Measurements from ENCODE around the gene LRRC23. TPM values are rescaled to one million over a fixed set of nuclear protein-coding genes. Genes with fewer than 3 reads are reported as not detected.
A peak's percentile ranks its signal among the peaks of the same experiment; 100 is the strongest.

Gene LRRC23
- total and polyA plus RNA-seq, 5 donors from 2014 or later = 2.2 to 6.6 (median 4.7) TPM

DNA sequence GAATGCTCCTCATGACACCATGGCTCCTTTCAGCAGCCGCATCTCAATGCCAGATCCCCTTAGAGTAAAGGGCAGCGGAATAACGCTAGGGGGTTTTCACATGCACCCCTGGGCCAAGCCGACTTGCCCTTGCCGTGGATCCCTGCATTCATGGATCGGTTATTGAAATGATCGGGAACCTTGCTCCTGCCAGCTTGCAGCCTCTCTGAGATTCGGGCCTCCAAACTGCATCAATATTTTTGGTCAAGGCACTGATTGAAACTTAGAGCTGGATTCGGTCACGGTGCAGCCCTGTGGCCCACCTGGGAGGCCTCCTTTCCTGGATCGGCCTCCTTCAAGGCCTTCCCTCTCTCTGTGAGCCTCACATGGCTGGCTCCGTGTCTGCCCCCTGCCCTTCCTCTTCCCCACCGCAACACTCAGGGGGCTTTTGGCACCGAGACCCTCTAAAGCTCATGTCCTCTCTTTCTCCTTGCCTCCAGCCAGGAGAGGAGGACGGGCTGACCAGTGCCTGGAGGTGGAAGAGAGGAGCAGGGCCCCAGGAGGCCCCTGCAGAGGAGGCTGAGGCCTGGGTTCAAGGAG lies 48.3 kb downstream of the LRRC23 start:
- Histone ChIP-seq H3K9me3 (ENCODE audit: control insufficient read depth in 2 of 2, low read length in 2 of 2) (no peaks in the 10 kb centered on the region), H3K36me3 (ENCODE audit: control insufficient read depth, insufficient read depth, low read length) (peaks cover 27% of the 10 kb centered on the region), H3K4me3 (ENCODE audit: low read depth, low read length) (peak overlapping the region; percentile 88), H3K4me1 (ENCODE audit: control insufficient read depth, insufficient read depth, low read length, poor library complexity, severe bottlenecking) (peaks cover 95% of the 10 kb centered on the region), H3K27me3 (ENCODE audit: control insufficient read depth, insufficient read depth, low read length) (no peaks in the 10 kb centered on the region), H3K27ac (ENCODE audit: insufficient read depth, low read length, poor library complexity, severe bottlenecking) (peak overlapping the region; percentile 98)
- H3K9me3 Mint-ChIP-seq = no peaks in the 10 kb centered on the region
- peak overlapping the region; percentile 88 to 99 (median 98) for H3K4me3 Mint-ChIP-seq
- peaks cover 30% of the 10 kb centered on the region for H3K36me3 Mint-ChIP-seq
- peaks cover 8 to 81% (median 54%) of the 10 kb centered on the region in 4 donors for H3K4me1 Mint-ChIP-seq
- ATAC-seq (ENCODE audit: low read depth in 2 of 2) = no peak
- DNase-seq = no peak
- peak overlapping the region; percentile 96 to 98 (median 97) for H3K27ac Mint-ChIP-seq
- peaks cover 4% of the 10 kb centered on the region for H3K27me3 Mint-ChIP-seq

GRCh38 chr12:6953442-6954315 lies 49.1 kb downstream of the LRRC23 start:
- peak in 1 of 2 donors; percentile 25 for ATAC-seq (ENCODE audit: low read depth in 2 of 2)
- no peaks in the 10 kb centered on the region for H3K27me3 ChIP-seq (ENCODE audit: control insufficient read depth, insufficient read depth, low read length)
- H3K36me3 Mint-ChIP-seq = peaks cover 37% of the 10 kb centered on the region
- peak; percentile 65 to 74 (median 66) for DNase-seq
- peaks cover 27% of the 10 kb centered on the region for H3K36me3 ChIP-seq (ENCODE audit: control insufficient read depth, insufficient read depth, low read length)
- H3K4me3 Mint-ChIP-seq = peak overlapping the region; percentile 88 to 99 (median 98)
- no peaks in the 10 kb centered on the region for H3K9me3 ChIP-seq (ENCODE audit: control insufficient read depth in 2 of 2, low read length in 2 of 2)
- H3K27ac Mint-ChIP-seq = peak overlapping the region; percentile 96 to 98 (median 97)
- H3K9me3 Mint-ChIP-seq = no peaks in the 10 kb centered on the region
- H3K4me1 Mint-ChIP-seq = peaks cover 13 to 81% (median 57%) of the 10 kb centered on the region in 4 donors
- H3K27me3 Mint-ChIP-seq = peaks cover 4% of the 10 kb centered on the region
- H3K27ac ChIP-seq (ENCODE audit: insufficient read depth, low read length, poor library complexity, severe bottlenecking) = peak overlapping the region; percentile 98
- H3K4me3 ChIP-seq (ENCODE audit: low read depth, low read length) = peak overlapping the region; percentile 88
- H3K4me1 ChIP-seq (ENCODE audit: control insufficient read depth, insufficient read depth, low read length, poor library complexity, severe bottlenecking) = peaks cover 95% of the 10 kb centered on the region

GRCh38 chr12:6954316-6955107 lies 49.9 kb downstream of the LRRC23 start:
- Histone ChIP-seq H3K27ac (ENCODE audit: insufficient read depth, low read length, poor library complexity, severe bottlenecking) (peak overlapping the region; percentile 98), H3K9me3 (ENCODE audit: control insufficient read depth in 2 of 2, low read length in 2 of 2) (no peaks in the 10 kb centered on the region), H3K27me3 (ENCODE audit: control insufficient read depth, insufficient read depth, low read length) (no peaks in the 10 kb centered on the region), H3K4me1 (ENCODE audit: control insufficient read depth, insufficient read depth, low read length, poor library complexity, severe bottlenecking) (peaks cover 95% of the 10 kb centered on the region), H3K36me3 (ENCODE audit: control insufficient read depth, insufficient read depth, low read length) (peaks cover 27% of the 10 kb centered on the region), H3K4me3 (ENCODE audit: low read depth, low read length) (peak overlapping the region; percentile 88)
- no peak for ATAC-seq (ENCODE audit: low read depth in 2 of 2)
- H3K4me1 Mint-ChIP-seq = peaks cover 13 to 81% (median 56%) of the 10 kb centered on the region in 4 donors
- no peaks in the 10 kb centered on the region for H3K9me3 Mint-ChIP-seq
- peak overlapping the region; percentile 96 to 98 (median 97) for H3K27ac Mint-ChIP-seq
- no peaks in the 10 kb centered on the region for H3K27me3 Mint-ChIP-seq
- DNase-seq = no peak
- H3K36me3 Mint-ChIP-seq = peaks cover 42% of the 10 kb centered on the region
- peak overlapping the region; percentile 88 to 99 (median 98) for H3K4me3 Mint-ChIP-seq

GRCh38 chr12:6955108-6956020 lies 50.7 kb downstream of the LRRC23 start:
- DNase-seq (no peak), ATAC-seq (ENCODE audit: low read depth in 2 of 2) (no peak)
- Histone ChIP-seq H3K4me1 (ENCODE audit: control insufficient read depth, insufficient read depth, low read length, poor library complexity, severe bottlenecking) (peaks cover 95% of the 10 kb centered on the region), H3K4me3 (ENCODE audit: low read depth, low read length) (no peak overlapping the region), H3K36me3 (ENCODE audit: control insufficient read depth, insufficient read depth, low read length) (peaks cover 28% of the 10 kb centered on the region), H3K9me3 (ENCODE audit: control insufficient read depth in 2 of 2, low read length in 2 of 2) (no peaks in the 10 kb centered on the region), H3K27me3 (ENCODE audit: control insufficient read depth, insufficient read depth, low read length) (no peaks in the 10 kb centered on the region), H3K27ac (ENCODE audit: insufficient read depth, low read length, poor library complexity, severe bottlenecking) (peak overlapping the region; percentile 98)
- H3K4me3 Mint-ChIP-seq = peak overlapping the region; percentile 88 to 99 (median 98)
- H3K27me3 Mint-ChIP-seq = no peaks in the 10 kb centered on the region
- H3K27ac Mint-ChIP-seq = peak overlapping the region; percentile 92 to 98 (median 97)
- peaks cover 9 to 81% (median 49%) of the 10 kb centered on the region in 4 donors for H3K4me1 Mint-ChIP-seq
- H3K9me3 Mint-ChIP-seq = no peaks in the 10 kb centered on the region
- H3K36me3 Mint-ChIP-seq = peaks cover 42% of the 10 kb centered on the region

DNA sequence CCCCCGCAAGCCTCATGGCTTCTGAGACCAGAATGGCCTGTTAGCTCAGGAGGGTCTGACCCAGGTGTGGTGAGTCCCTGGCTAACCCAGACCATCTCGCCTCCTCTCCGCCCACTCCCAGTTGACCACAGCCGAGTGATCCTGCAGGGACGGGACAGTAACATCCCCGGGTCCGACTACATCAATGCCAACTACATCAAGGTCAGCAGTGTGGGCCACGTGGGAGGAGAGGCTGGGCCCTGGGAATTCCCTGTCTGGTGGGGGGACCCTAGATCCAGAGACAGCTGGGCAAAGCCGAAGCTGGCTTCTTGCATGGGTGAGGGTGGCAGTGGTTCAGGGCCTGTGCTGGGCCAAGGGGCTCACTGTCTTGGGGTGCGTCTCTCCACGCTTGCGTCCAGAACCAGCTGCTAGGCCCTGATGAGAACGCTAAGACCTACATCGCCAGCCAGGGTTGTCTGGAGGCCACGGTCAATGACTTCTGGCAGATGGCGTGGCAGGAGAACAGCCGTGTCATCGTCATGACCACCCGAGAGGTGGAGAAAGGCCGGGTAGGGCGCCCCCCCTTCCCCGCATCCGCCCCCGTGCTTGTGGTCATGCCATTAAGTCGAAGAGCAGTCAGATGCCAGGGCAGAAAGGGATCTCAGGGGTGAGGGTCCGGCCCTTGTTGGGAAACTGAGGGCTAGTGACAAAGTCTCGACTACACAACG lies 51.6 kb downstream of the LRRC23 start:
- no peaks in the 10 kb centered on the region for H3K27me3 Mint-ChIP-seq
- Histone ChIP-seq H3K4me3 (ENCODE audit: low read depth, low read length) (no peak overlapping the region), H3K36me3 (ENCODE audit: control insufficient read depth, insufficient read depth, low read length) (peaks cover 32% of the 10 kb centered on the region), H3K27me3 (ENCODE audit: control insufficient read depth, insufficient read depth, low read length) (no peaks in the 10 kb centered on the region), H3K4me1 (ENCODE audit: control insufficient read depth, insufficient read depth, low read length, poor library complexity, severe bottlenecking) (peaks cover 95% of the 10 kb centered on the region), H3K27ac (ENCODE audit: insufficient read depth, low read length, poor library complexity, severe bottlenecking) (peak overlapping the region; percentile 98), H3K9me3 (ENCODE audit: control insufficient read depth in 2 of 2, low read length in 2 of 2) (no peaks in the 10 kb centered on the region)
- H3K9me3 Mint-ChIP-seq = no peaks in the 10 kb centered on the region
- peaks cover 6 to 81% (median 50%) of the 10 kb centered on the region in 4 donors for H3K4me1 Mint-ChIP-seq
- no peak for DNase-seq
- peak overlapping the region; percentile 48 to 88 (median 74) for H3K4me3 Mint-ChIP-seq
- peaks cover 45% of the 10 kb centered on the region for H3K36me3 Mint-ChIP-seq
- ATAC-seq (ENCODE audit: low read depth in 2 of 2) = no peak
- H3K27ac Mint-ChIP-seq = peak overlapping the region; percentile 92 to 100 (median 97)

DNA sequence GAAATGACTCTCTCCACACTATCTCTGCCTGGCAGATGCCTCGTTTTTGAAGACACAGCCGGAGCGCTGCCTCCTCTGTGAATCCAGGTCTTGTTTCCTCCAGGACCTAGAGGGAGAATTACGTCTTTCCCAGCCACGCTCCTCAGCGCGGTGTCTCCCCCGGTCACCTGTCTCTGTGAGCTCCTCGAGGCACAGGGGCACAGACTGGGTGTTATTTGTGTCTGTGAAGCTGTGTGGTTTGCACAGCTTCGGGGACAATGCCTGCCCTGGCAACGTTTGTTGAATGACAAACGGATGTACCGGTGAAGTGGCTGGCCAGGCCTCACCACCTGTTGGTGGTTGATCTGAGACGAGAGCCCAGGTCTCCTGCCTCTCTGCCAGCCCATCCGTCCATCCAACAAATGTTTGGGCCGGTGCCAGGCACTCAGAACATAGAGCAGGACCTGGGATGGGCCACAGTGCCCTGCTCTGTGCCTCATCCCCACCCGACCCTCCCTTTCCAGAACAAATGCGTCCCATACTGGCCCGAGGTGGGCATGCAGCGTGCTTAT lies 52.6 kb downstream of the LRRC23 start:
- Mint-ChIP-seq H3K4me1 (peaks cover 11 to 92% (median 60%) of the 10 kb centered on the region in 4 donors), H3K4me3 (peak overlapping the region; percentile 72 to 96 (median 90)), H3K9me3 (no peaks in the 10 kb centered on the region), H3K27ac (peak overlapping the region; percentile 92 to 100 (median 97)), H3K27me3 (no peaks in the 10 kb centered on the region), H3K36me3 (peaks cover 47% of the 10 kb centered on the region)
- H3K4me3 ChIP-seq (ENCODE audit: low read depth, low read length) = no peak overlapping the region
- H3K27me3 ChIP-seq (ENCODE audit: control insufficient read depth, insufficient read depth, low read length) = no peaks in the 10 kb centered on the region
- no peaks in the 10 kb centered on the region for H3K9me3 ChIP-seq (ENCODE audit: control insufficient read depth in 2 of 2, low read length in 2 of 2)
- DNase-seq (peak in 1 of 3 donors; percentile 50), ATAC-seq (ENCODE audit: low read depth in 2 of 2) (no peak)
- H3K36me3 ChIP-seq (ENCODE audit: control insufficient read depth, insufficient read depth, low read length) = peaks cover 32% of the 10 kb centered on the region
- peak overlapping the region; percentile 98 for H3K27ac ChIP-seq (ENCODE audit: insufficient read depth, low read length, poor library complexity, severe bottlenecking)
- H3K4me1 ChIP-seq (ENCODE audit: control insufficient read depth, insufficient read depth, low read length, poor library complexity, severe bottlenecking) = peaks cover 100% of the 10 kb centered on the region

All from CD4-positive, CD25-positive, alpha-beta regulatory T cell (primary cell).